ENCODE data around the gene CNTN5. TPM values are rescaled to one million over a fixed set of nuclear protein-coding genes. Genes with fewer than 3 reads are reported as not detected.
A peak's percentile ranks its signal among the peaks of the same experiment; 100 is the strongest.

Gene CNTN5
- total RNA-seq, 1 experiment from 2014 or later = not detected

DNA sequence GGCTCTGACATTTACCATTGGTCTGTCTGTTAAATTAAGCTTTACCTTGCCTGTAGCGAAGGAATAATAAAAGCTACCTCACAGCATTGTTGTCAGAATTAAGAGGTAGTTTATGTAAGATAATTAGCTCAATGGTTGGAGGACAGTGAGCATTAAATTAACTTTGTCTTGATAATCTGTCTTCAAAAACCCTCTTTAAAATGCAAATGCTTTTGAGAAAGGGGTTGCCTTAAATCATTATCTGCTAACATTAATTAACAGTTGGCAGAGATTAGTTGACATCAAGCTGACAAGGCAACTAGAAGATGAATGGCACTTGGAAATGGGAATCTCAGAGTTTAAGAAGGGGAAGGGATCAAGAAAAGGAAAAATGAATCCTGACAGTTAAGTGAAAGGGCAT is 905.2 kb downstream of the CNTN5 start:
- WGBS (ENCODE audit: extremely low coverage, insufficient read length, low lambda C conversion rate) = no CpG with 5 or more reads among the region's 1 CpG
- Histone ChIP-seq H3K27ac (ENCODE audit: insufficient read length, low read depth, low read length) (no peak overlapping the region), H2BK15ac (ENCODE audit: low read depth, low read length) (no peak overlapping the region), H2BK20ac (ENCODE audit: low read depth, low read length, poor library complexity, severe bottlenecking) (no peak overlapping the region), H3K4ac (ENCODE audit: low read depth, low read length) (no peak overlapping the region), H3K14ac (ENCODE audit: insufficient read depth, low read length) (no peak overlapping the region), H3K23ac (ENCODE audit: insufficient read length, low read depth, low read length) (no peak overlapping the region), H4K91ac (ENCODE audit: insufficient read length, low read depth, low read length) (no peak overlapping the region), H3K27me3 (ENCODE audit: insufficient read depth, low read length) (no peaks in the 10 kb centered on the region), H3K9ac (ENCODE audit: extremely low read depth, insufficient read length, low read length) (no peak overlapping the region), H3K4me1 (ENCODE audit: insufficient read depth, low read length) (no peaks in the 10 kb centered on the region), H2AK5ac (ENCODE audit: insufficient read length, low read length) (no peak overlapping the region), H2BK5ac (ENCODE audit: insufficient read length, low read length) (no peak overlapping the region), H3K4me2 (ENCODE audit: insufficient read depth, insufficient read length, low read length) (no peak overlapping the region), H4K5ac (ENCODE audit: insufficient read length, low read depth, low read length) (no peak overlapping the region), H2BK120ac (ENCODE audit: low read depth, low read length, poor library complexity, severe bottlenecking) (no peak overlapping the region), H2AFZ (ENCODE audit: low read length) (no peak overlapping the region), H2BK12ac (ENCODE audit: insufficient read length, low read depth, low read length) (no peak overlapping the region), H3K23me2 (ENCODE audit: insufficient read length, low read depth, low read length, poor library complexity, severe bottlenecking) (no peaks in the 10 kb centered on the region), H3T11ph (ENCODE audit: low read length) (no peak overlapping the region), H3K56ac (ENCODE audit: insufficient read length, low read depth, low read length) (no peak overlapping the region), H3K9me3 (ENCODE audit: control insufficient read depth, low read depth, low read length) (peaks cover 13% of the 10 kb centered on the region), H4K8ac (replicated peaks; ENCODE audit: insufficient read length, low read depth, low read length) (no peak overlapping the region), H3K79me1 (ENCODE audit: insufficient read depth, low read depth, low read length, poor library complexity, severe bottlenecking) (no peaks in the 10 kb centered on the region), H3K18ac (ENCODE audit: insufficient read length, low read depth, low read length) (no peak overlapping the region), H3K79me2 (ENCODE audit: insufficient read depth, low read length) (no peaks in the 10 kb centered on the region), H4K20me1 (ENCODE audit: control insufficient read depth, insufficient read depth, insufficient read length) (no peaks in the 10 kb centered on the region)
- peak overlapping the region in 1 of 3 experiments; percentile 84; a peak in 2 of 7 replicates for H3K27ac Mint-ChIP-seq
- no peak overlapping the region; a peak in 1 of 5 replicates for H3K4me3 Mint-ChIP-seq
- peaks cover 17% of the 10 kb centered on the region for H3K27me3 Mint-ChIP-seq (ENCODE audit: low read depth)
- H3K9me3 Mint-ChIP-seq = peaks cover 30 to 43% of the 10 kb centered on the region in 2 experiments
- no peak for DNase-seq
- H3K4me1 Mint-ChIP-seq = peaks cover 19 to 22% of the 10 kb centered on the region in 2 experiments
- peaks cover 26 to 50% (median 27%) of the 10 kb centered on the region in 3 experiments for H3K36me3 Mint-ChIP-seq (ENCODE audit: insufficient read depth in 1 of 3, low read depth in 3 of 3)
- TF ChIP-seq CTCF (conservative IDR thresholded peaks at IDR 0.05) = no peak
